Measurements from ENCODE around the gene TMEM97. TPM values are rescaled to one million over a fixed set of nuclear protein-coding genes. Genes with fewer than 3 reads are reported as not detected.

TMEM97 gene
- polyA plus RNA-seq, 1 experiment: 16.1 TPM

GRCh38 chr17:28274591-28275265 is 44.3 kb upstream of the TMEM97 start:
- CTCF ChIA-PET: no interaction called here
- POLR2A ChIA-PET: no interaction called here
- Histone ChIP-seq H3K27me3 (ENCODE audit: control insufficient read depth, insufficient read depth, low read length) (peaks cover 24% of the 10 kb centered on the region), H3K27ac (ENCODE audit: low read depth, low read length) (no peak overlapping the region), H3K9me3 (ENCODE audit: control insufficient read depth, insufficient read depth, low read length) (no peaks in the 10 kb centered on the region; the same call in 1 of the 2 replicates), H3K4me3 (ENCODE audit: low read depth, low read length) (no peak overlapping the region)
- DNase-seq (ENCODE audit: low read depth, low spot score): no peak
- TF ChIP-seq CTCF (IDR thresholded peaks at IDR 0.05; ENCODE audit: low read depth, low read length): no peak

DNA sequence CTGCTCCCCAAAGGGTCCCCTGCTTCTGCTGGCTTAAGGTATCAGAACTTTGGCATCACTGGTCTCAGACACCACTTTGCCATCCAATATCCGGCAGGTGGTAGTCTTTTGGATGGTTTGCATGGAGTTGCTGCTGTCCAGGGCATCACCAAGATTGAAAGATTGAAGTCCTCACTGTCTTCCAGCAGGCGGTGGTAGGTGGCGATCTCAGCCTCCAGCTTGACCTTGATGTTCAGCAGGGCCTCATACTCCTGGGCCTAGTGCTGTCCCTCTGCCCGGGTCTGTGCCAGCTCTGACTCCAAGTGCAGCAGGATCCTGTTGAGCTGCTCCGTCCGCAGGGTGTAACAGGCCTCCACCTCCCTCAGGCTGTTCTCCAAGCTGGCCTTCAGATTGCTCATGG is 43.0 kb upstream of the TMEM97 start:
- no peak overlapping the region for H3K27ac ChIP-seq (ENCODE audit: low read depth, low read length)
- POLR2A ChIA-PET: interaction anchor here (0.6 kb wide), 1 partner anchor 35 kb away, joined by 3 read pairs; no protein-coding TSS in a partner anchor
- no peak for TF ChIP-seq CTCF (IDR thresholded peaks at IDR 0.05; ENCODE audit: low read depth, low read length)
- CTCF ChIA-PET: interaction anchor here (1.1 kb wide), 1 partner anchor 43 kb away, joined by 3 read pairs; no protein-coding TSS in a partner anchor
- DNase-seq (ENCODE audit: low read depth, low spot score): no peak
- no peaks in the 10 kb centered on the region; the same call in 1 of the 2 replicates for H3K9me3 ChIP-seq (ENCODE audit: control insufficient read depth, insufficient read depth, low read length)
- no peak overlapping the region for H3K4me3 ChIP-seq (ENCODE audit: low read depth, low read length)
- peaks cover 18% of the 10 kb centered on the region for H3K27me3 ChIP-seq (ENCODE audit: control insufficient read depth, insufficient read depth, low read length)

DNA sequence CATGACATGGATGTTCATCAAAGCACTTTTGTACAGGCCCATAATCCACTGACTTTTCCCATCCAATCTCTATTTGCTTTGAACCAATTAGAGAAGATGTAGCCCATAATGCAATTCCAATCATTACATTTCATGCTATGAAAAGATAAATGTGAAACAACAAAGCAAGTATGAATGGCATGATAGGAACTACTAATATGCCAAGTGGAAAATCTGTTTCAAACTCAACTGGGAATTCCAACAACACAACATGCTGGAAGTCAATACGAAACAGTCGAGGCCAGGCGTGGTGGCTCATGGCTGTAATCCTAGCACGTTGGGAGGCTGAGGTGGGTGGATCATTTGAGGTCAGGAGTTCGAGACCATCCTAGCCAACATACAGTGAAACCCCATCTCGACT is 39.6 kb upstream of the TMEM97 start:
- no peak overlapping the region for H3K27ac ChIP-seq (ENCODE audit: low read depth, low read length)
- ChIA-PET POLR2A (no interaction called here), CTCF (no interaction called here)
- no peaks in the 10 kb centered on the region; the same call in 1 of the 2 replicates for H3K9me3 ChIP-seq (ENCODE audit: control insufficient read depth, insufficient read depth, low read length)
- no peak for DNase-seq (ENCODE audit: low read depth, low spot score)
- H3K27me3 ChIP-seq (ENCODE audit: control insufficient read depth, insufficient read depth, low read length): peaks cover 13% of the 10 kb centered on the region
- no peak for TF ChIP-seq CTCF (IDR thresholded peaks at IDR 0.05; ENCODE audit: low read depth, low read length)
- H3K4me3 ChIP-seq (ENCODE audit: low read depth, low read length): no peak overlapping the region

GRCh38 chr17:28280826-28281225 is 38.2 kb upstream of the TMEM97 start:
- CTCF ChIA-PET: interaction anchor here (1.1 kb wide), 1 partner anchor 29 kb away, joined by 4 read pairs; no protein-coding TSS in a partner anchor
- no peaks in the 10 kb centered on the region; the same call in 1 of the 2 replicates for H3K9me3 ChIP-seq (ENCODE audit: control insufficient read depth, insufficient read depth, low read length)
- no peak overlapping the region for H3K27ac ChIP-seq (ENCODE audit: low read depth, low read length)
- H3K27me3 ChIP-seq (ENCODE audit: control insufficient read depth, insufficient read depth, low read length): peaks cover 7% of the 10 kb centered on the region
- POLR2A ChIA-PET: no interaction called here
- H3K4me3 ChIP-seq (ENCODE audit: low read depth, low read length): no peak overlapping the region
- TF ChIP-seq CTCF (IDR thresholded peaks at IDR 0.05; ENCODE audit: low read depth, low read length): no peak
- DNase-seq (ENCODE audit: low read depth, low spot score): no peak

DNA sequence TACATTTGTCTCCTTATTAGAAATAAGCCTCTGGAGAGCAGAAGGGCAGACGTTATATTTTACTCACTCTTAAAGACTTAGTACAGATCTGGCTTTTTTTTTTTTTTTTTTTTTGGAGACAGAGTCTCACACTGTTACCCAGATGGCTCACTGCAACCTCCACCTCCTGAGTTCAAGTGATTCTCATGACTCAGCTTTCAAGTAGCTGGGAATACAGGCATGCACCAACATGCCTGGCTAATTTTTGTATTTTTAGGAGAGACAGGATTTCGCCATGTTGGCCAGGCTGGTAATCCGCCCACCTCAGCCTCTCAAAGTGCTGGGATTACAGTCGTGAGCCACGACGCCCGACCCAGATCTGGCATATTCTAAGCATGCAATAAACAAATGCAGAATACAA is 36.4 kb upstream of the TMEM97 start:
- no peak overlapping the region for H3K4me3 ChIP-seq (ENCODE audit: low read depth, low read length)
- CTCF ChIA-PET: no interaction called here
- no peak for TF ChIP-seq CTCF (IDR thresholded peaks at IDR 0.05; ENCODE audit: low read depth, low read length)
- H3K27me3 ChIP-seq (ENCODE audit: control insufficient read depth, insufficient read depth, low read length): no peaks in the 10 kb centered on the region
- POLR2A ChIA-PET: no interaction called here
- peak overlapping the region; percentile 42 for H3K27ac ChIP-seq (ENCODE audit: low read depth, low read length)
- DNase-seq (ENCODE audit: low read depth, low spot score): peak; percentile 76
- no peaks in the 10 kb centered on the region for H3K9me3 ChIP-seq (ENCODE audit: control insufficient read depth, insufficient read depth, low read length)

All from AG04450 (cell line).